ENCODE results near the gene ZCWPW1. TPM values are rescaled to one million over a fixed set of nuclear protein-coding genes. Genes with fewer than 3 reads are reported as not detected.
"Not testable (repeated sequence)": the region's sequence is repeated elsewhere in the genome, so short reads cannot be mapped to it uniquely, and the experiment has no call there.

ZCWPW1 gene
- total and polyA plus RNA-seq, 2 of the 13 experiments (the other 11 are each of a cell fraction or from before 2014, with no cell fraction given), result 2.4 to 2.5 TPM

GRCh38 chr7:100439244-100439643 lies 10.7 kb upstream of the ZCWPW1 start:
- H3K4me3 ChIP-seq (replicated peaks in 1 of 3; ENCODE audit: insufficient read depth in 1 of 3, low read depth in 2 of 3, low read length in 3 of 3); CTCF ChIA-PET (ENCODE audit: low intra/inter-chr PET ratio, low total read pairs); H3K9ac ChIP-seq (ENCODE audit: insufficient read depth, low read depth, low read length); H2AFZ ChIP-seq (ENCODE audit: low read length); BruUV-seq (replicated peaks); ATAC-seq; H4K20me1 ChIP-seq (ENCODE audit: insufficient read depth, low read length); H3K9me3 ChIP-seq (ENCODE audit: low read length); H3K36me3 ChIP-seq (replicated peaks in 1 of 2; ENCODE audit: control insufficient read depth in 1 of 2, insufficient read depth in 2 of 2, low read length in 2 of 2); in situ Hi-C loops (cut with HindIII; ENCODE audit: extremely low pct_ligation_motif_present, low pct_unique_long_range_greater_than_20kb); intact Hi-C loops (cut with micrococcal nuclease; ENCODE audit: unreplicated experiment); FAIRE-seq; H3K27me3 ChIP-seq (ENCODE audit: control insufficient read depth in 1 of 2, insufficient read depth in 2 of 2, low read length in 2 of 2); DNase-seq (ENCODE audit: low spot score); H3K4me2 ChIP-seq (ENCODE audit: low read depth, low read length): not testable (repeated sequence)
- 0 out of 2 replicates have a peak, but pooled peaks have one; percentile 8 for TF ChIP-seq ZNF501 (CRISPR knock-in tag; IDR thresholded peaks at IDR 0.05)
- Histone ChIP-seq H3K79me2 (ENCODE audit: insufficient read depth, low read length) (peaks cover 14% of the 10 kb centered on the region), H3K27ac (ENCODE audit: extremely low read length, insufficient read depth, low read length) (peak overlapping the region; percentile 71), H3K4me1 (ENCODE audit: insufficient read depth, low read length) (peaks cover 51% of the 10 kb centered on the region)
- POLR2A ChIA-PET, result interaction anchor here (1.7 to 6.0 kb wide), 2 partner anchors 8 to 10 kb away, joined by 6 to 42 read pairs; partner anchors contain the start of genes MEPCE and ZCWPW1
- 96% methylated on average over 7 of the region's 7 CpGs for WGBS (ENCODE audit: low lambda C conversion rate)

- H2AFZ ChIP-seq (ENCODE audit: low read length); CTCF ChIA-PET (ENCODE audit: low intra/inter-chr PET ratio, low total read pairs); H4K20me1 ChIP-seq (ENCODE audit: insufficient read depth, low read length); H3K27ac ChIP-seq (ENCODE audit: extremely low read length, insufficient read depth, low read length); BruUV-seq (replicated peaks); ATAC-seq; H3K9ac ChIP-seq (ENCODE audit: insufficient read depth, low read depth, low read length); intact Hi-C loops (cut with micrococcal nuclease; ENCODE audit: unreplicated experiment); H3K4me2 ChIP-seq (ENCODE audit: low read depth, low read length); H3K36me3 ChIP-seq (replicated peaks in 1 of 2; ENCODE audit: control insufficient read depth in 1 of 2, insufficient read depth in 2 of 2, low read length in 2 of 2); DNase-seq (ENCODE audit: low spot score); H3K4me3 ChIP-seq (replicated peaks in 1 of 3; ENCODE audit: insufficient read depth in 1 of 3, low read depth in 2 of 3, low read length in 3 of 3); H3K9me3 ChIP-seq (ENCODE audit: low read length); H3K27me3 ChIP-seq (ENCODE audit: control insufficient read depth in 1 of 2, insufficient read depth in 2 of 2, low read length in 2 of 2); FAIRE-seq; in situ Hi-C loops (cut with HindIII; ENCODE audit: extremely low pct_ligation_motif_present, low pct_unique_long_range_greater_than_20kb): not testable (repeated sequence)
- POLR2A ChIA-PET, result interaction anchor here (0.7 to 6.0 kb wide), 3 partner anchors 7 to 12 kb away, joined by 4 to 42 read pairs (median 6); partner anchors contain the start of genes MEPCE and ZCWPW1
- H3K4me1 ChIP-seq (ENCODE audit: insufficient read depth, low read length), result peaks cover 51% of the 10 kb centered on the region
- 95% methylated on average over 8 of the region's 8 CpGs for WGBS (ENCODE audit: low lambda C conversion rate)
- H3K79me2 ChIP-seq (ENCODE audit: insufficient read depth, low read length), result peaks cover 14% of the 10 kb centered on the region
Measured at GRCh38 chr7:100438731-100439130, 10.2 kb upstream of the ZCWPW1 start.

Data from HepG2 (cell line).